Germinal center (tissue), 1 donor: ENCODE data around the gene ADGRD1.
"Not testable (repeated sequence)": the region's sequence is repeated elsewhere in the genome, so short reads cannot be mapped to it uniquely, and the experiment has no call there.

Source experiments
- DNase-seq: peaks from one replicate; pipeline ENCODE4 v3.0.0; 2012; ENCODE audit warnings: mixed read lengths, low spot score

Gene ADGRD1

DNA sequence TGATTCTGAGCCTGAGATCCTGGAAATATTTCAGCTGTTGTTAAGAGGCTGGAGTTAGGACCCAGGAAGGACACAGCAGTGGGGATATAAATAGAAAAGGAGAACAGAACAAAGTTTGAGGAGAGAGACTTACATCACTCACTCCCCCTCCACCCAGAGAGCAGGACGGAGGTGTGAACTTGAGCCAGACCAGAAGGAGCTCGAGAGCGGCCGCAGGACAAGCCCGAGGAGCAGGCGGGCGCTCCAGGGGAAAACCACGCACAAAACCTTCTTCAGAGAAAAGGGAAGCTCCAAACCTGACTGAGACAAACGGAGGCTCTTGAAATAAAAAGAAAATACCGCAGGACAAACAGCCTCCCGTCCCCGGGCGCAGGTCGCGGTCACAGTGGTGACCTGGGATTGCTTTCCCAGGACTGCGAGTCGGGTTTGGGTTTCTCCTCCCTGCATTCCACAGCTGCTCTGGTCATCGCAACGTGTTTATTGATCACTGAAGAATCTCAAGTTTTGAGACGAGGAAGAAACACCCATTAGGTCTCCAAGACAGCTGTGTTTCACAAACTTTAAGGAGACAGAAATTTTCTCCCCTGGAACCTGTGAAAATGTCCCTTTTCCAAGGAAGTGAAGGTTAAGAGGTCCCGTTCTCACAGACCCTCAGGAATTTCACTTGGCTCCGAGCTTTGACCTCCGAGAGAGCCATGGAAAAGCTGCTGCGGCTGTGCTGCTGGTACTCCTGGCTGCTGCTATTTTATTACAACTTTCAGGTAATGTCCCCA is at the start of gene ADGRD1:
Gene ADGRD1, plus strand, starts transcription at position 137 of the 773 bp plus-strand sequence. Its CDS starts 559 bp downstream, at position 696.
- no peak for DNase-seq

- no peak for DNase-seq
Measured at GRCh38 chr12:130904064-130904463, 49.6 kb upstream of the ADGRD1 start.

- not testable (repeated sequence) for DNase-seq
Measured at GRCh38 chr12:130904936-130905455, 48.7 kb upstream of the ADGRD1 start.

- DNase-seq, result no peak
Measured at GRCh38 chr12:130909111-130909510, 44.6 kb upstream of the ADGRD1 start.

GRCh38 chr12:130911193-130911592 is 42.5 kb upstream of the ADGRD1 start:
- DNase-seq, result no peak

DNA sequence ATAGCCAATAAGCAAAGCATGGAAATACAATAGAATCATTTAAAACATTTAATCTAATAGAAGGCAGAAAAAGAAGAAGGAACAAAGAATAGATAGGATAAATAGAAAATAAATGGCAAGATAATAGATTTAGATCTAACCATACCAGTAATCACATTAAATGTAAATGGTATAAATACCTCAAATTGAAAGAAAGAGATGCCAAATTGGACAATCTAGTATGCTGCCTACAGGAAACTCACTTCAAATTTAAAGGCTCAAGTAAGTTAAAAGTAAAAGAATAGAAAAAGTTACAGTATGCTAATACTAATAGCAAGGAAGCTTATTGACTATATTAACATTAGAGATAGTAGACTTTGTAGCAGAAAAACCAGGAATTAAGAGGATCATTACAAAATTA is 41.8 kb upstream of the ADGRD1 start:
- DNase-seq, result no peak

DNA sequence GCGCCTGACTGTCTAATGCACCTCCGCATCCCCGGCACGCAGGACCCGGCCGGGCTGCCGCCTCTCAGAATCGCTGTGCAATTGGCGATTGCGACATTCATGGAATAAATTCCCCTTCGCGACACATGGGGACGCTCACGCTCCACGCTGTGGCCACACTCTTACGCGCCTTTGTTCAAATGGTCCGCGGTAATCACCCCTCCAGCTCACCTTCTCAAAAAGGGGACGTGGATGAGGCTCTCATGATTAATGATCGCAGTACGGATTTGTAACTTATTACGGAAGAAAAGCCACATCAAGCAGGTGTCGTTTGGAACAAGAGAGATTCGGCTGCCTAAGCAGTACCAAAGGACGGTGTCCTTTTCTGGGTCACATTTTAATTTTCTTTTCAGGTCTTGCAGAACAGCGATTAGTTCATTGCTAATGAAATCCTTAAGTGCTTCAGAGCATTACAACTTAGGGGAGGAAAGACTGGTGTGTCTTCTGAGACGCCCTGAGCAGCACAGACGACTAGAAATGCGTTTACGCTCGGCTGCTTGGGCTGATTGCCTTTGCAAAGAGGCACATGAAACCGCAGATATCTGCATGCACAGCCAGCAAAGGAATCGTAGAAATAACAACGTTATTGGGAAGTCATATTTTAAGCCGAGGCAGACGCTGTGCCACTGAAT is 37.3 kb upstream of the ADGRD1 start:
- DNase-seq, result peak; percentile 64

- DNase-seq, result no peak
Measured at GRCh38 chr12:130917607-130918006, 36.1 kb upstream of the ADGRD1 start.

DNA sequence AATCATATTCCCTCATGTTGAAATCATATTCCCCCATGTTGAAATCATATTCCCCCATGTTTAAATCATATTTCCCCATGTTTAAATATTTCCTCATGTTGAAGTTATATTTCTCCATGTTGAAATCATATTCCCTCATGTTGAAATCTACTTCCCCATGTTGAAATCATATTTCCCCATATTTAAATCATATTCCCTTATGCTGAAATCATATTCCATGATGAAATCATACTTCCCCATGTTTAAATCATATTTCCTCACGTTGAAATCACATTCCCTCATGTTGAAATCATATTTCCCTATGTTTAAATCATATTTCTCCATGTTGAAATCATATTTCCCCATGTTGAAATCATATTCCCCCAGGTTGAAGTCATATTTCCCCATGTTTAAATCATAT is 34.6 kb upstream of the ADGRD1 start:
- DNase-seq, result no peak

- DNase-seq, result no peak
Measured at GRCh38 chr12:130920119-130920703, 33.5 kb upstream of the ADGRD1 start.

- DNase-seq, result no peak
Measured at GRCh38 chr12:130920723-130921381, 32.9 kb upstream of the ADGRD1 start.

DNA sequence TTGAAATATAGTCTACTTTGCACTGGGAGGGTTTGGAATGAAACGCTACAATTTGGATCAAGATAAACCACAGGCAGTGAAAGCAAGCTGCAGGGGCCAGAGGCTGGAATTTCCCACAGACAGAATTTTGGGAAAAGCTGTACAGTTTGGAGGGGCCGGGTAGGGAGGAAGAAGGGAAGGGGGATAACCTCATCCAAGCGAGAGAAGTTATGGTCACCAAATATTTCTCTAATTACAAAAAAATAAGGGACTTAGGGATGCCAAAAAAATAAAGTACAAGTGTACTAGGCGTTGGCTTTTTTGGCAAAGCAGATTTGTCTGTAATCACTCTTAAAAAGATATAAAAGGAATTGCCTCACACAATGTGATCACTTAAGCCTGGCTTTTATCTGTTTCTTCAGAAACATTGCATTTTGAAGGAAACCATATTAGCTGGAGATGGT is 31.2 kb upstream of the ADGRD1 start:
- DNase-seq, result no peak

GRCh38 chr12:130924966-130925665 is 28.6 kb upstream of the ADGRD1 start:
- DNase-seq, result no peak

GRCh38 chr12:130925666-130926015 is 28.1 kb upstream of the ADGRD1 start:
- no peak for DNase-seq

- no peak for DNase-seq
Measured at GRCh38 chr12:130929363-130929762, 24.3 kb upstream of the ADGRD1 start.

DNA sequence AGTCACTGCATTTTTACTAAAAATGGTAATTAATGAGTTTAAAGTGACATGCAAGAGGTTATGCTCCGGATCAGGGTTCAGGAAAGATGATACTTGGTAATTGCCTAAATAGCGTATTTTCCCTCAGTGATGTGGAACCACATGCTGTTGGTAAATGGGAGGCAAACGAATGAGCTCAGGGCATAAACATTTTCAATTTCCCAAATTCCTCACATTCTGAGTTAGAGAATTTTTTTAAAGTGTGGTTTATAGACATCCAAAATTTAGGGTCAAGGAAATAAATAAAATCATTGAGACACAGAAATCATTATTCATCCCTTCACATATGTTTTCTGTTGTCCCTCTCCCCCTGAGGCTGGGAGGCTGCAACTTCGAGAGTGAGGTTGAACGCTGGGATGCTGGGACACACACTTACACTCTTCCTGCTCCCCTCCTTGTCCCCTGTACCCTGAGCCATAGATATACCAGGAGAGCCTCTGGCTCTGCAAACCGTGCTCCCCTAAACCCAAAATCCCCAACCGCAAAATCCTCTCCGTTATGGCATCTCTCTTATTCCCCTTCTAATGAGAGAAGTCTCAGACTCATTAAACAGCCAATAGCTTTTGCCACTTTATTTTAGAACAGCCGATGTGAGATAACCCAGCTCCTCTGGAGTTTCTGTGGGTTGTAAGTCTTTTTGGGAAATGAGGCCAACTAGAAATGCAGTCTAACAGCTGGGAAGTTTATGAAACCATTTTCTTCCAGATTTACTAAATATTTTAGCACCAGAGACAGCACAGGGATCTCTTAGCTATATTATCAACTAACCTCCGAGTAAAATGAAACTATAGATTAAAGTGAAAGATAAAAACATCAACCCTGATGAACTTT is 21.4 kb upstream of the ADGRD1 start:
- DNase-seq, result no peak

DNA sequence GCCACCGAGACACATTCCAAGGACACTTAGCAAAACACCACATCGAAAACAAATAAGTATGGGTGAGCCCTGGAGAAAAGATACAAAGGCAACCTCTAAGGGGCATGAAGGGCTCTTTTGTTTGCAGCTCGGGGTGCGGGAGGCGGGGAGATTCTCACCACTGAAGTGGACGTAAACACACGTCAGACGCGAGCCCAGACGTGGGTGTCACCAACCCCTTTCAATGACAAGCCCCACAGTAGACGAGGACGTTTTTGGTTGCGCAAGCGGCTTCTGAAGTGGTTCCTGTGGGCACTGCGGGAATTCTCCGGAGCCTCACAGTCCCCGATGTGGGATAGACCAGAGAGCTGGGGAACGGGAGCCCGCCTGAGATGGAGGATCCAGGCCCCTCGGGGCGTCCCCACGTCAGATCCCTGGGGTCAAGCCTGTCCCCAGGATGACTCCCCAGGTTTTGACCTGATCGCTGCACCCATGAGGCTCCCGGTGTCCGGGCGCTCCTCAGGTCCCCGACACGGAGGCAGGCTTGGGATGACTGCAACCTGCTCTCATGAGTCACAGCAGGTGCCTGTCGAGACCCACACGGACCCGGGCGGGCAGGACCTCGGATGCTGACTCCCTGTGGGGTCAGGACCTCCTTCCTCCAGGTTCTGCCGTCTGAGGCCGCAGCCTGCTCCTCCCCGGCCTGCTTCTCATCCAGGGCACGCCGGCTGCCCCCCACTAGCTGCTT is 20.3 kb upstream of the ADGRD1 start:
- DNase-seq, result no peak

DNA sequence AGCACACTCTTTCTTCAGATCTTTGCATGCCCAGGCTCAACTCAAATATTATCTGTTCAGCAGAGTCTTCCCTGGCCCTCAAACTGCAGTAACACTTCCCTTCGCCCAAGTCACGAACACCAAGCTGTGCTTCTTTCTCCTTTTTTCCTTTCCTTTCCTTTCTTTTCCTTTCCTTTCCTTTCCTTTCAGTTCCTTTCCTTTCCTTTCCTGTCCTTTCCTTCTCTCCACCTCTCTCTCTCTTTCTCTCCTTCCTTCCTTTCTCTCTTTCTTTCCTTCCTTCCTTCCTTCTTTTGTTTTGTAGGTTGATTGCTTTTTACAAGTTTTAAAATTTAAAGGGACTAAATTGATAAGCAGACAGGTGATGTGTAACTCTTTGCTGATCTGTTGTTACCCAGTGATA is 19.0 kb upstream of the ADGRD1 start:
- no peak for DNase-seq

GRCh38 chr12:130936561-130936960 is 17.1 kb upstream of the ADGRD1 start:
- no peak for DNase-seq

GRCh38 chr12:130937063-130937462 is 16.6 kb upstream of the ADGRD1 start:
- no peak for DNase-seq
